GM21825 (cell line): ENCODE data around the gene CRAT.

ENCODE experiments used
- ATAC-seq: cut with Tn5 transposase; IDR thresholded peaks from one replicate; pipeline ENCODE4 v1.9.1; 2021; ENCODE audit warnings: mild to moderate bottlenecking, moderate library complexity; ENCODE audit not compliant: unreplicated experiment

CRAT gene

DNA sequence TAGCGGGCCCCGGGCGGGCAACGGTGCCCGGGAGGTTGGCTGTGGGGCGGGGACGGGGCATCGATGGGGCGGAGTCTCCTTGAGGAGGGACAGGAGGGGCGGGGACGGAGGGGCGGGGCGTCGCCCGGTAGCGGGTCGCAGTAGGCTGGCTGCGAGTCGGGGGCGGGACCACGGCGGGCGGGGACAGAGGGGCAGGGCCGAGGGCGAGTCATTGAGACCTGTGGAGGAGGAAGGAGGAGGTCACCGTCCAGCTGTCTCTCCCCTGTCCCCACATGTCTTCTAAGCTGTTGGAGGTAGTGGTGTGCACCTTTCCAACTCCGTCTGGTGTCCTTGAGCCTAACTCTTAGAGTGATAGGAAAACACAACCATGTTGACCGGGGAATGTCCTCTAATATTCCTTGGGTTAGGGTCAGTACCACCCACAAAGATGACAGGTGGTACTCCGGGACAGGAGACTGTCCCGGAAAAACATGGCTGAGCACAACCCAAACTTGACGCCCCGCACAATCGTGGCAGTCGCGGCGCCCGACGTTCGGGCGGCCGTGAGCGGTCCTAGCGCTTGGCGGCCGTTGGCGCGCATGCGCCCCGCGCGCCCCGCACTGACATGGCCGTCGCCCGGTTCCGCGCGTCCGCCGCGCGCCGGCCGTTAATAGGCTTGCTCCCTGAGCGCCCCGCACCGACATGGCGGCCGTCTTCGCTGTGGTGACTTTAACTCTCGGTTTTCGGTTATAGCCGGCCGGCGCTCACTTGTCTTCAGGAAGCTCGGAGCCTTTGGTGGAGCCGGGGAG, at the start of gene CRAT, which contains the start of gene PTPA:
TSS of gene CRAT (minus strand) at position 54 of the 788 bp plus-strand sequence. CDS start 284 bp downstream, outside the sequence.
TSS of gene PTPA (plus strand) at position 676 of the 788 bp plus-strand sequence. CDS start 186 bp downstream, outside the sequence.
- ATAC-seq: peak; percentile 71

- no peak for ATAC-seq
Observed at GRCh38 chr9:129156163-129156562, 45.6 kb upstream of the CRAT start.

DNA sequence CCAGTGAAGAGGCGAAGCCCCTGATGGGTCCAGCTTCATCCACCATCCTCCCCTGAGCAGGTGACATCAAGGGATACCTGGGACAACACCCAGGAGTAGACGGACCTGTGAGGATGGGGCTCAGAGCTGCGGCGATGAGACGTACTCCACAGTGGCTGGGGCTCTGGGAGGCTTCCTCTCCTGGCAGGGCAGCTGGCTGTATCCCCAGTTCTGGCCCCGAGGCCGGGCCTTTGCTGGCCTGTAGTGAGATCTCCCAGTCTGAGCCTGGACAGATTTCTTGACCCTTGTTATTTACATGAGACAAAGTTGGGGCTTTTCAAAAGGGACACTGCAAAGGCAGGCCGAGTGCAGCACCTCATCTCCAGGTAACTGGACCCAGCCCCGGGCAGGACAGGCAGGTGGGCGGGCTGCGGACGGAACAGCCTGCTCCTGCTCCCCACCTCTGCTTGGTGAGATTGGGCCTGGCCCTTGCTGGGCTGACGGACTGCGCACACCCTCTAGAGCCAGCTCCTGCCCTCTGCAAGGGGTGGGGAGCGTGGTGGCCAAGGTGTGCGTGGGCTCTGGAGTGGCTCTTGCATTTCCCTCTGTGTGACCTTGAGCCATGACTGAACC, 44.4 kb upstream of the CRAT start:
- no peak for ATAC-seq

- ATAC-seq: no peak
Observed at GRCh38 chr9:129151469-129151868, 40.9 kb upstream of the CRAT start.

DNA sequence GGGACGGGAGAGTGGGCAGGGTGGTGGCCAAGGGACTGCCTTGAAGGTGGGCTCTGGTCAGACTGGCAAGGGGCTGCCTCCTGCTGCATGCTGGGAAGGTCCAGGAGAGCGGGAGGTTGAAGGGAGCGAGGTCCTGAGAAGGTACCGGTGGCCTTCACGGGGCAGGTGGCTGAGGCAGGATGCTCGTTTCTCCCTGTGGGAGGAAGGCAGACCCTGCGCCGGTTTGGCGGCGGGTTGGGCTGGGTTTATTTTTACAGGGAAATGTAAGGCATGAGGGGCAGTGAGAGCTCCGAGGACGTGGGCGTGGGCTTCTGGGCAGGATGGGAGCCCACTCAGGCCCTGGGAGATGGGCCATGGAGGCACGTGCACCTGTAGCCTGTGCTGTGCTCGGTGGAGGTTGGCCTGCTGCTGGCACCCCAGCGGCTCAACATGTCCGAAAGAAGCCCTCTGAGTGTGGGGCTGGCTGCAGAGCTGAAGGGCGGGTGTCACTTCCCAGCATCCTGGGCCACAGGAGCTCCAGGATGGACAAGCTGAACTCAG, 40.1 kb upstream of the CRAT start:
- ATAC-seq: no peak

- ATAC-seq: no peak
Observed at GRCh38 chr9:129150122-129150521, 39.5 kb upstream of the CRAT start.

- no peak for ATAC-seq
Observed at GRCh38 chr9:129149442-129149841, 38.8 kb upstream of the CRAT start.

GRCh38 chr9:129148463-129149204, 38.0 kb upstream of the CRAT start:
- ATAC-seq: no peak

DNA sequence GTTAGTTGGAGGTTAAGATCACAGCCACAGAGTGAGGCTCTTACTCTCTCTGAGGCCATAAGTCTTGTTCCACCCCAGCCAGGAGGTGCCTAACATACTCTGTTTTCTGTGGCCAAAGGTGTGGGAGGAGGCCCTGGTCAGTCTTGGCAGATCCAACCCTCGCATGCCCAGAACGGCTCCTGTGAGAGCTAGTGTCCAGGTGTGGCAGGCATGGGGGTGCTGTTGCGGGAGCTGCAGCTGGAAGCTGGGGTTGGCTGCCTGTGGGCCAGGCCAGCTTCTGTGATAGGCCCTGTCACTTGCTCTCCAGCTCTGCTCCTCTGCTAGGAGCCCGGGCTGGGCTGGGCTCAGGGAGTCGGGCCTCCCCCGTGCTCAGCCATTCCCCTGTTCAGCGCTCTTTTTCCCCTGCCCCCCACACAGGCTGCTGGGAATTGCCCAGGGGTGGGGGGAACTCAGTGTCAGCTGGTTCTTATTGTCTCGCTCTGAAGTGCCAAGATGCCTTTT, 35.9 kb upstream of the CRAT start:
- no peak for ATAC-seq

- no peak for ATAC-seq
Observed at GRCh38 chr9:129145841-129146292, 35.3 kb upstream of the CRAT start.

GRCh38 chr9:129145316-129145715, 34.7 kb upstream of the CRAT start:
- no peak for ATAC-seq

- no peak for ATAC-seq
Observed at GRCh38 chr9:129143031-129143927, 32.7 kb upstream of the CRAT start.

DNA sequence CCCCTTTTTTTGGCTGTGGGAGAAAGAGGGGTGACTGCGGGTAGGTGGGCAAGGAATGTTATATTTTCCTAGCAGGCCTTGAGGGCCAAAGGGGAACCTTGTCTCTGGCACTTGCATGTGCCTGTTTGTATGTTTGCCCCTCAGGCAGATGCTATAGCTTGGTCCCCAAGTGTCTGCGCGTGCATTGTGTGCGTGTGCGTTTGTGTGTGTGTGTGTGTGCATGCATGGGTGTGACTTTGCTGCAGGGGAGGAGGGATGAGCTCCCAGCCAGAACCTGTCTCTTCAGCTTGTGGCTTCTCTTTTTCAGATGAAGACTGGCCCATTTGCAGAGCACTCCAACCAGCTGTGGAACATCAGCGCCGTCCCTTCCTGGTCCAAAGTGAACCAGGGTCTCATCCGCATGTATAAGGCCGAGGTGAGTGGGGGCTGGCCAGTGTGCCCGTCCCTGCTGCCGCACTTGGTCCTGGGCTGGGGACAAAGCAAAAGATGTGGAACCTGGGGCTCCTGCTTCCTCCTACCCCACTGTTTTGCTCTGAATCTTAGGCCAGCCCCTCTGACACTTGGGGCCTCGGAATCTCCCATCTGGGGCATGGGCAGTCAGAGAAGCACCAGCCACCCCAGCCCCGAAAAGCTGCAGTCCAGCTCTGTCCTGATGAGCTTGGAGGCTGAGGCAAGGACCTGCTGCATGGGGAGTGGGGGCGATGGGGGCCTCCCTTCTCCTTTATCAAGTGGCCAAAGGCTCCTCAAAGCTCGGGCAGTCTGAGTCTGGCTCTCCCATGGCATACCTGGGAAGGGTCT, 31.7 kb upstream of the CRAT start:
- ATAC-seq: no peak

DNA sequence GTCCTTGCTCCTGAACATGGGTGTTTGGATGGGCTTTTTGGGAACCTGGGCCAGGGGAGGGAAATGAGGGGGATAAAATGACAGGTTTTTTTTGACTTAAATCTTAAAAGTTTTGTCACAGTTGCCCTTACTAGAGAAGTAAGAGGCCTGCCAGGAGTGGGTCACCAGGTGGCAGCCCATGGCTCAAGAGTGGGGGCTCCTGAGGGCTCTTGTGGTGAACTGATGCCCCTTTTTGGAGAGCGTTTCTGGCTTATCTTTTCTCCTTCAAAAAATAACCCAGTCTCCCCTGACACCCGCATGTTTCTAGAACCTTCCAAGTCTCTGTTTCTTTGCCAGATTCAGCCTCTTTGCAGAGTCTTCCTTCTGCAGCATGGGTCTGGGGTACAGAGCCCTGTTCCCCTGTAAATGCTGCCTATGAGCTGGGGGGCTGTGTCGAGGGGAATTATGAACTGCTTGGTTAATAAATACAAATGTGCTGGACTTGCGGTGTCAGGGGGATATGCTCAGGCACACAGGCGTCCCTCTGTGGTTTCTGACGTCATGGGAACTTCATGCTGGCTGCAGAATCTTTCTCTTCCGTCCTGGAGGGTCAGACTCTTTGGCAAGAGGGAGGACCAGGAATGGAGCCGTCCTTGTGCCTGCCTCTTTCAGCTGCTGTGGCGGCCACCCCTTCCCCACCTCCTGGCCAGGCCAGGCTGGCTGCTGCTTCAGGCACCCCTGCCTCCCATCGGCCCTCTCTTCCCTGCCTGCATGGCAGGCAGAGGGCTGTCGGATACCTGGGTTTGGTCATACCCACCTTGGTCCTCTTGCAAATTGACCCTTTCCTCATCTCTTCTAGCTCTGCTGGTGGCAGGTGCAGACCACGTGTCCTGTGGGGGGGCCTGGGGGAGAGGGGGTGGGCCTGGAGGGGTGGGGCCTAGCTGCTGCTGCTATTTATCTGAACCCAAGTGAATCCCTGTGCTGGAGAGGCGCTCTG, 30.8 kb upstream of the CRAT start:
- ATAC-seq: peak; percentile 39

DNA sequence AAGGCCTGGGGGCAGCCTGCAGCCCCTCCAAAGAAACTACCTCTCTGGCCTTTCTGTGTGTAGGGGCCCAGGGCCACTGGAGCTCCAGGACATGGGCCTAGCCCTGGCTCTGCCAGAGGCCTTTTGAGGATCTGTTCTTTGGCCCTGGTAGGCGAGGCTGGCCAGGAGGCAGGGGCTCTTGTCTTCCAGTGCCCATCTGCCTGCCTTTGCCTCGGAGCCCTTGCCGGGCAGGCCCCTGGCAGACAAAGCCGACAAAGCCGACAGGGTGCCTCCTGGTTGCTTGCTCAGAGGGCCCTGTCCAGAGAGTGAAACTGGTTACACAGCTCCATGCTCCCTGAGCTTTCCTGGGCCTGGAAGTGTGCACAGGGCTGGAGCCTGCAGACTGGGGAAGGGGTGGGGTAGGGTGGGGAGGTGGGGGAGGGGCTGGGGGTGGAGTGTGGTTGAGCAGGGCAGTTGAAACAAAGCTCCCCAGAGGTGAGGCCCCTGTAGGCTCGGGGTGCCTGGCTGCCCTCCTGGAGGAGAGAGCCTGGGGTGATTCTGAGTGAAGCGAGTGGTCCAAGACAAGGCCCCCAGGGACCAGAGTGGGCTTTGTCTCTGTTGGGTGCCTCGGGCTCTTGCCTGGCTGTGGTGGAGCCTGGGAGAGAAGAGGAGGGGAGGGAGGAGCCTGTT, 29.9 kb upstream of the CRAT start:
- ATAC-seq: peak; percentile 20

GRCh38 chr9:129139993-129140396, 29.4 kb upstream of the CRAT start:
- peak; percentile 53 for ATAC-seq

DNA sequence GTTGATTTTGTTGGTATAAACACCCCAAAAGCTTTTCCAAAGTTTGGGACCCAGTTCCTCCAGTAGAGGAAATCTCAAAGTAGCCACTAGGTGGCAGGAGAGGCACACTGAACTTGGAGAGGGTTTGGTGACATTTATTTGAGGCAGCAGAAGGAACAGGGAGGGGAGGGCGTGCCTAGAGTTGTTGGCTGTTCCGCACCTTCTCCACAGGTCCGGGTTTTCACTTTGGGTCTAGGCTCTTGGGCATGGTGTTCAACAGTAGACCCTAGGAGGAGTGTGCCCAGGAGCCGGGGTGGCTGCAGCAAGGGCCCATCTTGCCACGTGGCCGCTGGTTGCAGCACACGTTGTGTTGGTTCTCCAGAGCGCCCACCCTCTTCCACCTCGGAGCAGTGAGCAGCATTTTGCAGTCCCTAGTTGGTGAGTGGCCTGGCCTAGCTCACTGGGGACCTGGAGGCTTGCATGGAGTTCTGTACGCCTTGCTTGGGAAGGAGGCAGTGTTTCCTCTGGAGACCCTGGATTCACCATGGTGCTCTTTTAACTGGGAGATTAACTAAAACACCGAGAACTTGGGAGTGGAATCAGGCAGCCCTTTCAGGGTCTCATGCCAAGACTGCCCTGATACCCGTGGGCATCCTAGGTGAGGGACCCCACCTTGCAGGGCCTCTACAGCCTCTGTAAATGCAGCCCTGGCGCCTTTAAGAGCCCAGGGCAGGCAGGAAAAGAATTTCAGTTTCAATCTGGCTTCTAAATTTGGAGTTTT, 28.8 kb upstream of the CRAT start:
- peak; percentile 1 for ATAC-seq
